Myocyte (in vitro differentiated cells): ENCODE data around the gene OTUD3. TPM values are rescaled to one million over a fixed set of nuclear protein-coding genes. Genes with fewer than 3 reads are reported as not detected.
"Not testable (repeated sequence)": the region's sequence is repeated elsewhere in the genome, so short reads cannot be mapped to it uniquely, and the experiment has no call there.

Source experiments
- DNase-seq: peaks from one replicate; pipeline ENCODE4 v3.0.0-alpha.2; 2012; ENCODE audit warnings: low read depth
- total RNA-seq: library from RNA; depleted of rRNA; stranded (reverse); fragments of >200 nt; gene quantifications from 2 replicates; pipeline ENCODE4 v1.2.3, GENCODE V29; 2014

Gene OTUD3
- total RNA-seq, 1 donor from 2014 or later = 10.6 TPM

GRCh38 chr1:19866758-19867157, 15.4 kb upstream of the OTUD3 start:
- DNase-seq = peak; percentile 87

GRCh38 chr1:19868575-19868974, 13.6 kb upstream of the OTUD3 start:
- not testable (repeated sequence) for DNase-seq

DNA sequence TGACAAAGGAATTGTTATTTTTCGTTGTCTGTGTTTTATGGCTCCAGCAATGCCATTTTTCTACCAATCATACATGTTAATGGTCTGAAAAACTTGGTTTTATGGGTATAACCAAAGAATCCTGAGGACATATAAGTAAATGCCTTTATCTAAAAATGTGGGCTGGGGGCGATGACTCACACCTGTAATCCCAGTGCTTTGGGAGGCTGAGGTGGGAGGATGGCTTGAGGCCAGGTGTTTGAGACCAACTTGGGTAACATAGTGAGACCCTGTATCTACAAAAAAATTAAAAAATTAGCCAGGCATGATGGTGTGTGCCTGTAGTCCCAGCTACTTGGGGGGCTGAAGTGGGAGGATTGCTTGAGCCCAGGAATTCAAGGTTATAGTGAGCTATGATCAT, 12.7 kb upstream of the OTUD3 start:
- DNase-seq = not testable (repeated sequence)

- DNase-seq = peak; percentile 26
These were observed 12.3 kb upstream of the OTUD3 start for GRCh38 chr1:19869929-19870328.

- DNase-seq = peak; percentile 34
These were observed 10.0 kb upstream of the OTUD3 start for GRCh38 chr1:19872190-19872589.

DNA sequence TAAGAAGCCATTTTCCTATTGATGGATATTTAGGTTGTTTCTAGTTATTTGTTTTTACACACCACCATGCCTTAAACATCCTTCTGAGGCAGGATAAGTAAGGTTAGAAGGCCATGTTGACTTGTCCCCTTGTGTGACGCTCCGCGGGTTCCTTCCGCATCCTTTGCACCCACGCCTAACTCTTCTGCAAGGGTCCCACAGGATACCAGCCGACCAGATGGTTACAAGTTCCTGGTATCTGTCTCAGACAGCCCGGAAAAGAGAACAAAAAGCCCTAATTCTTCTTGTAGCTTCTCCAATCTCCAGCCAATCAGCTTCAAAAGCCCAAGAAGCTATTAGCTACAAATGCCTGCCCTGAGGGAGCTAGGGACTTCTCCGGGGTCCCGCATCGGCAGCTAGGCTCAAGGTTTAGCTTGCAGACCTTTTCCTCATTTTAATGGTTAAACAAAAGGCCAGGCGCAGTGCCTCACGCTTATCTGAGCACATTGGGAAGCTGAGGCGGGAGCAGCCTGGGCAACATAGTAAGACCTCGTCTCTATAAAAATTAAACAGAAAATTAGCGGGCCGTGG, 4.9 kb upstream of the OTUD3 start:
- DNase-seq = no peak

DNA sequence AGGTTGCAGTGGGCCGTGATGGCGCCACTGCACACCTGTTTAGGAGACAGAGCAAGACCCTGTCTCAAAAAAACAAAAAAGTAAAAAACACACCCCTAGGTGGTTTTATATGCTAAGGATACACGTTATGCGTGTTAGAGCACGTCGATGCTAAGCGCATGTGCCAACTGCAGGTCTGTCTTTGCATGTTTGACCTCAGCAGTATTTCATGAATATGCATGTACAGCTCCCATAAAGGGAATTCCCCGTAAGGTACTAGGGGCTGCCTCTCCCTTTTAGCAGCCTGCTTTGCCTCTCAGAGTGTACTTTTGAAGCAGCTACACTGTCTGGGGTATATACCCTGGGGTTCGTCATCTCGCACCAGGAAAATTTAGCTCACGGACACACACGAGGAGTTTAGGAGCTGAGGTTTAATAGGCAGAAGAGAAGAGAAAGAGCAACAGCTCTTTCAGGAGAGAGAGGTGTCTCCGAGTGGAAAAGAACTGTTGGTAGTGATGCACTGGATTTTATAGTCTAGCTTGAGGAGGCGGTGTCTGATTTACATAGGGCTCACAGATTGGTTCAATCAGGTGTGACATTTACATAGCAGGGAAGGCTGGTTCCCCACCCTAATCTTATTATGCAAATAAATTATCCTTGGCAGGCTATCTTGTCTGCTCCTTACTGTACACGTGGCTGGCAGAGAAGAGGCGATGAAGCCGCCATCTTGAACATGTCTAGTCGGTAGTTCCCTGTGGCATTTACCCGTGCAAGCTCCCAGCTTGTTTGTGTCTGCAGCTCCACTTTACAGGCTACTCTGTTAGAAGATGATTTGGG, 4.2 kb upstream of the OTUD3 start:
- no peak for DNase-seq

DNA sequence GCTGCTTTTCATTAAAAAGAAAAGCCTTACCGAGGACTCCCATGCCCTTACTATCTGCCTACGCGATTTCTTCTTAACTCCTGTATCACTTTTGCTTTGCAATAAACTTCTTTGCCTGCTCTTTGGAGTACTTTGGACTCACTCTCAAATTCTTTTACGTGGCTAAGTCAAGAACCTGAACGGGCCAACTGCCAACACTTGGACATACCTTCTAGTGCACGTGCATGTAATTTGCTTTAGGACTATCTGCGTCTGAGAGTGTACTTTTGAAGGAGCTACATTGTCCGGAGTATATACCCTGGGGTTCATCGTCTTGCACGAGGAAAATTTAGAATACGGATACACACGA, 3.6 kb upstream of the OTUD3 start:
- no peak for DNase-seq

GRCh38 chr1:19879227-19879626, 3.0 kb upstream of the OTUD3 start:
- DNase-seq = no peak

DNA sequence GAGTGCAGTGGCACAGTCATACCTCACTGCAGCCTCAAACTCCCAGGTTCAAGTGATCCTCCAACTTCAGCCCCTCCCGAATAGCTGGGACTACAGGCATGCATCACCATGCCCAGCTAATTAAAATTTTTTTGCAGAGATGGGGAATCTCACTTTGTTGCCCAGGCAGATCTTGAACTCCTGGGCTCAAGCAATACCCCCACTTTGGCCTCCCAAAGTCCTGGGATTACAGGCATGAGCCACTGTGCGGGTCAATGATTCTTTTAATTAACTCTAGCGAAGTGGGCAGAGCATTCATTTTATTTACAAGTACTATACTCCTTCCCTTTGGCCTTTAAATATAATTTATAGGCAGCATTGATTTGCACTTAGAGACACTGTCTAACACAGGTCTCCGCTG, 2.5 kb upstream of the OTUD3 start:
- no peak for DNase-seq

DNA sequence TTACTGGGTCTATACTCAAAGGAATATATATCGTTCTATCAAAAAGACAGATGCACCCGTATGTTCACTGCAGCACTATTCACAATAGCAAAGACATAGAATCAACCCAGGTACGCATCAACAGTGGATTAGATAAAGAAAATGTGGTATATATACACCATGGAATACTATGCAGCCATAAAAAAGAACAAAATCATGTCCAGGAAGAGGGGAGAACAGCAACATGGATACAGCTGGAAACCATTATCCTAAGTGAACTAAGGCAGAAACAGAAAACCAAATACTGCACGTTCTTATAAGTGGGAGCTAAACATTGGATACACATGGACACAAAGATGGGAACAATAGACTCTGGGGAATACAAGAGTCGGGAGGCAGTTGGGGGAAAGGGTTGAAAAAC, 1.4 kb upstream of the OTUD3 start:
- not testable (repeated sequence) for DNase-seq

DNA sequence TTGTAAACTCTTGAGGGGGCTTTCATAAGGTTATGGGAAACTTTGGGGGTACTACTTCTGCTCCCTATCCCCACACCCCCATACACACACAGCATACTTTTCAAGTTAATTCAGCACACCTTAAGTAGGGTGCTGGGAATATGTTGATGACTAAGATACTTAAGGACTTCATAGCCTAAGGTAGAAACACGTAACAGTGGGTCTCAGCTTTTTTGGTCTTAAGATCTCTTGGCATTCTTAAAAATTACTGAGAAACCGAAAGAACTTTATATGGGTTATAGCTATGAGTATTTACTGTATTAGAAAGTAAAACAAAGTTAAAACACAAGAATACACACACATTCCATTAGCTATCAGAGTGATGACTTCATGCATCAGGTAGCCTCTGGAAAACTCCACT, 2.1 kb downstream of the OTUD3 start:
- DNase-seq = no peak

DNA sequence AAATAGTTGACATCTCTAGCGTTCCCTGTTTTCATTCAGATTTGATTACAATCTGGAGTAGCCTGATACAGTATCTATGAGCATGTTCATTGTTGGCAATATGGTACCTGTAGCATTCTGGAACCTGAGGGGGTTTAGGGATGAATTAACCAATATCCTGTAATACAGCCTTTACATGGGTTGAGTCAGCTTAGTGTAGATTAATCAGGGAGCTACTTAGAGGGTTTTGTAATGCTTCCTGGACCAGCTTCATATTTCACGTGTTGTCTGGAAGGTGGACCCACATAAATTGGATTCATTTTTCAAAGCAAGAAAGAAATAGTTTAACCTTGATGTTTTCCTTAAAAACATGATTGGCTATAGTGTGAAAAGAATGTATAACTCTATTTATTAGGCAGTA, 3.6 kb downstream of the OTUD3 start:
- no peak for DNase-seq

GRCh38 chr1:19888112-19888511, 5.9 kb downstream of the OTUD3 start:
- no peak for DNase-seq

DNA sequence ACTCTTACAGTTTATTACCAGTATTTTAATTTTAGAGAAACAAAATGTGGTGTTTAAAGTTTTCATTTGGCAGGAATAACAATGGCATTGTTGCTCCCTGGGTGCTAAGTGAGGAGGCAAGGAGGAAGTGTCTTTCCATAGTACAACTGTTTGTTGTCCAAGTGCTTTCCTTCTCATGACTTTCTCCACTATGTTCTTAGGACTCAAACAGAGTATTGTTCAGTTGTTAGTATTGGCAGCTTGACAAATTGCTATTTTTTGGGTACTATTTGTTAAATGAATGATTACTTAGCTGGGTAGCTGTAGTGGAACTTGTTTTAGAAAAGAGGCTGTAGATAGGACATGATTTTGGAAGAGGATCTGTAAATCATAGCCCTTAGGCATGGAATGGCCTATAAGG, 7.5 kb downstream of the OTUD3 start:
- DNase-seq = no peak

GRCh38 chr1:19892129-19892528, 9.9 kb downstream of the OTUD3 start:
- no peak for DNase-seq

DNA sequence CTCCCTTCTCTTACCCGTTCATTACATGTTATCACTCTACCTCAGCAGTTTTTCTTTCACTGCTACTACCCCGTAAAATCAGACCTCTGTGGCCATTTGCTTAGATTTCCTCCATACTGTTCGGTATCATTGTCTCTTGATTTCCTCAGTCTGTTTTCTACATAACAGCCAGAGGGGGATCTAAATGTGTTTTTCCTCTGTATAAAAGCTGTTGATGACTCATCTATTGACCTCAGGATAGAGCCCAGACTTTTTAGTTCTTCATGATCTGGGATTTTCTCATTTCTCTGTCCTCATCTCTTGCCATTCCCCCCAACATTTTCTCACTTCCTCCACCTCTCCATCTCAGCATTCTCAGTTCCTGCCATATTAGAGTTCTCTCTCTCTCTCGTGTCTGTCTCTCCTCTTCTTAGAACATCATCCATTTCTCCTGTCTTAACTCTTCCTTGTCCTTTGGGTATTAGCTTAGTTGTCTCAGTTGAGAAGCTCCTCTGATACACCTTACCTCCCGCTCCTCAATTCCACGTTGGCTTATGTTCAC, 10.5 kb downstream of the OTUD3 start:
- DNase-seq = no peak

DNA sequence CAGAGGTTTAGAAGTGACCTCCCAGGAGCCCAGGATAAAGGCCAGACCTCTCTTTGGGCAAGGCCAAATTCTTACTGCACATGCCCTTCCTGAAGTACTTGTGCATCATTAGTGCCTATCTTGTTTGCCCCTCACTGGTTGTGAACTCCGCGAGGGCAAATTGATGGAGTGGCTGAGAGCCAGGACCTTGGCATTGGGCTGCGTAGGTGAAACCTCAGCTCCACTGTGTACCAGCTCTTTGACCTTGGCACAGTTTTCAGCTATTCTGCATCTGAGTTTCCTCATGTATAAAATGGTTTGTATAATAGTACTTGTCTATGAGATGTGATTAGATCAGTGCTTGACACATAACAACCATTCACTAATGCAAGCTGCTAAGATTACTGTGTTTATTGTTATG, 11.5 kb downstream of the OTUD3 start:
- DNase-seq = no peak

- DNase-seq = no peak
These were observed 12.0 kb downstream of the OTUD3 start for GRCh38 chr1:19894218-19894617.

GRCh38 chr1:19901653-19902052, 19.5 kb downstream of the OTUD3 start:
- no peak for DNase-seq

DNA sequence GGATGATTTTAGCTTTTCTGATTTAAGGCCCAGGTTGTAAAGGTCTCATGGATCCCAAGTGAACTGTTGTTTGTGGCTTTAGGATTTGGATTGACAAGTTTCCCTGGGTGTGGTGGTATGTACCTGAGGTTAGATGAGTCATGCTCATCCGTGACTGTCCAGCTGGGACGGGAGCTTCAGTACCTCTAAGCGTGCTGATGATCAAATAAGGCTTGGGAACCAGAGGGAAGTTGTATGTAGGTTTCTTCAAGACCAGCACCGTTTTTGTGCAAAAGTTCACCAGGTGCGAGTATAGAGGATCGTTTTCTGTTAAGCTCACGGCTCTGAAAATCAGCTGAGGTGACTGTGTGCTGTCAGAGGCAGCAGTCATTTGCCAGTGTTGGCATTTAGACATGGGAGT, 21.4 kb downstream of the OTUD3 start:
- DNase-seq = no peak

- no peak for DNase-seq
These were observed 25.3 kb downstream of the OTUD3 start for GRCh38 chr1:19907456-19907855.

DNA sequence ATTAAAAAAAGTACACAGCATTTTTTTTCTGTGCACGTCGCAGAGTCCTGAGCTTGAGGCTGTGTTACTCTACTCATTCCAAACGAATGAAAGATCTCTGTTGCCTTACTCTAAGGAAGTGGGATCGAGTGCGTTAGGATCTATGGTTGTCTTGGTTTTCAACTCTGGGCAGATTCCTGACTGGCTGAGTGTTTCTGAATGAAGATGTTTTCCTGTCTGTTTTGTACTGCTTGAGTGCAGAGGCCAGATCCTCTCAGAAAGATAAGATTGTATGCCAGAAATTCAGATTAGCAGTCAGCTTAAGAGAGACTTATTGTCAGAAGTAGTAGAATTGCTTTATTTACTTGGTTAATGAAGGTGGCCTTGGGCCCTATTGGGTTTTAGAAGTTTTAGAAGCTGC, 27.2 kb downstream of the OTUD3 start:
- no peak for DNase-seq
